HK-2 (cell line): ENCODE data around the gene PIP4K2C.
A peak's percentile ranks its signal among the peaks of the same experiment; 100 is the strongest.
"Not testable (repeated sequence)": the region's sequence is repeated elsewhere in the genome, so short reads cannot be mapped to it uniquely, and the experiment has no call there.

Experiments
- DNase-seq: peaks from one replicate; pipeline ENCODE4 v3.0.0-alpha.2; 2018; ENCODE audit not compliant: unreplicated experiment

Gene PIP4K2C

DNA sequence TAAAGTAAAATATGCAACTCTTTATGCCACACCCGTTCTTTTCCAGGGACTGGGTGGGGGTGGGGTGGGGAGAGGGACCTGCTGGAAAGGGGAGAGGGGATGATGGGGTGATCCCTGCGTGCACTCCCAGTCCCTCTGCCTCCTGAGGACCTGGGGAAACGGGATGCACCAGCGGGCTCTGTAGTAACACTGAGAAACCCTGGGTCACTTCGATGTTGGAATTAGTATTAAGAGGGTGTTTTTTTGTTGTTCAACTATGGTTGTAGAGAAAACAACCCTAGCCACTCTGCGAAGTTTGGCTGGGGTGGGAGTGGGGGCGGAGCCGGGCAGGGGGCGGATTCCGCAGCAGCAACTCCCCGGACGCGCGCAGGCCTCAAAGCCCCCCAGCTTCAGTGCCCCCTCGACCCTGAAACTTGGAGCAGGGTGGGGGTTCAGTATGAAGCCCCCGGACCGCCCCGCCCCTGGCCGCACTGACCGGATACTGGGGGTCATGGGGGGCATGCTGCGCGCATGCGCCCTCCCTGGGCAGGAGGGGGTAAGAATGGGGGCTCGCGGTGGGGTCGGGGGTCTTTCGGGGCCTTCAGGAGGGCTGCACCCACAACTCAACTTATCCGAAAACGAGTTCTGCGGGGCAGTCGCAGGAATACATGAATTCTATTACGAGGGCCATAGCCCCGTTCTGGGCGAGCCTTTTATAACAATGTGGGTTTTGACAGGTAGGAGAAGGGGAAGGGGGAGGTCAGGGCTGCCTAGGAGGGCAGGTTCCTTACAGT lies 19.0 kb downstream of the PIP4K2C start:
- no peak for DNase-seq

DNA sequence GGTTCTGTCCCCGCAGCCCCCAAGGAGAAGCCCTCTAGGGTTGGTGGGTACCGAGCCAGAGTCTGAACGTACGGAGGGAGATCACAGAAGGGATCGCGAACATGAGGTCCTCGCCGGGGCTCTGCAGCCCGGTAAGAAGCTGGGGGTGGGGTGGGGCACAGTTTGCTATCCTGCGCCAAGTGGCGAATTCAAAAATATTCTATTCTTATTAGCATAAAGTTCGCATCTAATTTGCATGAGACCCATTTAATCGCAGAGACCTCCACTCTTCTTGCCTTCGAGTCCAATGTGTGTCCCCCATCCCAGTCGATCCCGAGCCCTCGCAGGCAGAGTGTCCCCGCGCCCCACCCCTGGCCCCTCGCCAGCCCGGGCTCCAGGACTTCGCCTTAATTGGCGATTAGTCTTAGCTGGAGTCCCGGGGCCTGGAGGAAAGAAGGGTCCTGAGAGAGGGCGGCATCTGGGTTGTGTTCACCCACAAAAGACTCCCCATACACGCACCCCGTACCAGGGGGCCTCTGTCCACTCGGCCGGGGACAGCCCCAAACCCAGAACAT lies 19.6 kb downstream of the PIP4K2C start:
- no peak for DNase-seq

- peak; percentile 54 for DNase-seq
These were observed 20.3 kb downstream of the PIP4K2C start, which contains the start of gene ARHGEF25 for GRCh38 chr12:57611108-57611826. Gene ARHGEF25 (plus strand): TSS chr12:57611435. CDS start chr12:57611895, 460 bp downstream.

DNA sequence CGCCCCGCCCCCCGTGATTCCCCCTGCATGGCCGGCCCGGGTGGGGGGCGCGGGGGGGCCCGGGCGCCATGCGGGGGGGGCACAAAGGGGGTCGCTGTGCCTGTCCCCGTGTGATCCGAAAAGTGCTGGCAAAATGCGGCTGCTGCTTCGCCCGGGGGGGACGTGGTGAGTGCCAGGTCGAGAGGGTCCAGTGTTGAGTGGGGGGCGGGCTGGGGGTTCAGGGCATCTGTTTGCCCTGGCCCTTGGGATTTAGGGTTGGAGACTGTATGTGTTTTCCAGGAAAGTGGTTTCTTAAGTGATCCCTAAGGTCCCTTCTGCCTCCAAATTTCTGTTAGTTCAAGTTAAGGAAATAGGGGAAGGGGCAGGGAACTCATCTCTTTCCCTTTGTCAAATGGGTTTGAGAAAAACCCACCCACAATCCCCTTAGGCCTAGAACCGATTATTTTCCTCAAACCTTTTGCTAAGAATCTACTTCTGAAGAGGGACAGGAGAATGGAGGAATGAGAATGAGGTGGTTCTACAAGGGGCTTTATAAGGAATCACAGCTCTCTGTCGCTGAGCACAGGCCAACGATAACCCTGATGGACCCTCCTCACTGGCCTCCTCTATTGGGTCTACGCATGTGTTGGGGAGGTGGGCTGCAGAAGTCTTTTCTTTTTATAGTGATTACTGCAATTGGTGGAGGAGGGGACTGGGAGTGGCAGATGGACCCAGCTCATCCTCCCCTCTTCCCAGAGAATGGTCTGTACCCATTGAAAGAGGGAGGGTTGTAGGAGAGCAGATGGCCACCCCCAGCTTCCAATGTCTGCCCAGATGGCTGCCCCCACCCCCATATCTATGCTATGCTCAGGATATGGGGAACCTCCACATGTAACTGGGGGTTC lies 21.1 kb downstream of the PIP4K2C start:
- no peak for DNase-seq

DNA sequence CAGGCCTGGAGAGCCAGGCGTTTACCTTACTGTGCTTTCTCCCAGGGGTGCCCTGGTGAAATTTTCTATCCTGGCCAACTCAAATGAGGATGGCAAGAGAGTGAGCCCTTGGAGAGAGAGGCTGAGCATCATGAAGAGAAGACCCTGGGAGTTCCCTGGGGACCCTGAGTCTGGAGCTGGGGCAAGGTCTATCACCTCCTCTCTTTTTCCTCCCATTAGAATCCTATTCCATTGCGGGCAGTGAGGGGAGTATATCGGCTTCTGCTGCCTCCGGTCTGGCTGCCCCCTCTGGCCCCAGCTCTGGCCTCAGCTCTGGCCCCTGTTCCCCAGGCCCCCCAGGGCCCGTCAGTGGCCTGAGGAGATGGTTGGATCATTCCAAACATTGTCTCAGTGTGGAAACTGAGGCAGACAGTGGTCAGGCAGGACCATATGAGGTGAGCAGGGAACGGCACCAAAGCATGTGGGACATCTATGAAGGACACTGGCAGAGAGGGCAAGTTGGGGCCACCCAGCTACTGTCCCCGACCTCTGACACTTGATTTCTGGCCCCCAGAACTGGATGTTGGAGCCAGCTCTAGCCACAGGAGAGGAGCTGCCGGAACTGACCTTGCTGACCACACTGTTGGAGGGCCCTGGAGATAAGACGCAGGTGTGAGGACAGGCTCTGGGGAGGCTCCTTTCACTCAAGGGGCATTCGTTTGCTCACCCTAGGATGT lies 21.9 kb downstream of the PIP4K2C start:
- DNase-seq = no peak

DNA sequence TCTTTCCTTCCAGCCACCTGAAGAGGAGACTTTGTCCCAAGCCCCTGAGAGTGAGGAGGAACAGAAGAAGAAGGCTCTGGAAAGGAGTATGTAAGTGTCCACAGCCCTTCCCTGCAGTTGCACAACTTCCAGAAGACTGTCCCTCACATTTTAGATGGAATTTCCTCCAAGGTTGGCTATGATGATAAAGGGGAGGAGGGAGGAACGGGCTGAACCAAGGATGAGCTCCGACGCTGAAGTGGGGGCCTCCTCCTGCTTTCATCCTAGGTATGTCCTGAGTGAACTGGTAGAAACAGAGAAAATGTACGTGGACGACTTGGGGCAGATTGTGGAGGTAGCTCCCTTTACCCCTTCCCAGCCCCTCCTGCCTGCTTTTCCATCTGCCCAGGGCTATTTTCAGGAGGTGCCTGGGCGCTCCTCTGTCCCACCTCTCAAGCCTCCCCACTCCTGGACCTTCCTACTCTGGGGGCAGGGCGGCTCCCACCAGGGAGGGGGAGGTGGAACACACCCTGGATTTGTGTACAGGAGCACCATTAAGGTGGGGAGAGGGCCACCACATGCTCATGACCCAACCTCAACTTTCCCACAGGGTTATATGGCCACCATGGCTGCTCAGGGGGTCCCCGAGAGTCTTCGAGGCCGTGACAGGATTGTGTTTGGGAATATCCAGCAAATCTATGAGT lies 22.6 kb downstream of the PIP4K2C start:
- DNase-seq = no peak

DNA sequence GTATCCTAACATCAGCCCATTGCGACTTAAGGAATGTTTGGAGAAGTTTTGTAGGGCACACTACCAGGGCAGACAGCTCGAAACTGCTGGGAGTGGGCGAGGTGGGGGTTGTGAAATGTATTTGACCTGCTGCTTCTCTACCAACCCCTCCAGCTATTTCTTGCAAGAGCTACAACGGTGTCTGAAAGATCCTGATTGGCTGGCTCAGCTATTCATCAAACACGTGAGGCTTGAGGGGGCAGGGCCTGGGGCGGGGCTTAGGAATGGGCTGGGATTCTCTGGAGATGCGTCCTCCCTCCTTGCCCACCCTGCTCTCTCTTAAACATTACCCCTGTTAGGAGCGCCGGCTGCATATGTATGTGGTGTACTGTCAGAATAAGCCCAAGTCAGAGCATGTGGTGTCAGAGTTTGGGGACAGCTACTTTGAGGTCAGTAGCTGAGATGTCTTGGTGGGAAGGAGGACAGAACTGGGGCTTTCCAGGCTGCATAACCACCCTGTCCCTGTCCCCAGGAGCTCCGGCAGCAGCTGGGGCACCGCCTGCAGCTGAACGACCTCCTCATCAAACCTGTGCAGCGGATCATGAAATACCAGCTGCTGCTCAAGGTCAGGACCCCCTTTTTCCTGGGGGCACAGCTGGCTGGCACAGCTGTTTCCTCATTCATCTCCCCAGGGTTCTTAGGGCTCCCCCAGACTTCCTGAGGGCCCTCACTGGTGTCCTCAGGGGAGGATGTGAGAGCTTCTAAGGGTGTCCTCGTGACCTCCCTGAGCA lies 23.4 kb downstream of the PIP4K2C start:
- no peak for DNase-seq

- no peak for DNase-seq
These were observed 24.0 kb downstream of the PIP4K2C start for GRCh38 chr12:57614948-57615500.

DNA sequence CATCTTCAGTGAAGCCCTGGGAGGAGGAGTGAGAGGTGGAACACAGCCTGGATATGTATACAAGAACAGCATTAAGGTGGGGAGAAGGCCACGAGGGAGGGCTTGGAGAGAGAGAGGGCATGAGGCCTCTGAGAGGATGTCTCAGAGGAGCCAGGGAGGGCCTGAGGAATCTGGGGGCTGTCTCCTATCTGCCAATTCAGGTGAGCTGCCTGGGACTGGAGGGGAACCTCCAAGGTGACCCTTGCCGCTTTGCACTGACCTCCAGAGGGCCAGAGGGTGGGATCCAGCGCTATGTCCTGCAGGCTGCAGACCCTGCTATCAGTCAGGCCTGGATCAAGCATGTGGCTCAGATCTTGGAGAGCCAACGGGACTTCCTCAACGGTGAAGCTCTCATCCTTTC lies 24.6 kb downstream of the PIP4K2C start:
- DNase-seq = no peak

DNA sequence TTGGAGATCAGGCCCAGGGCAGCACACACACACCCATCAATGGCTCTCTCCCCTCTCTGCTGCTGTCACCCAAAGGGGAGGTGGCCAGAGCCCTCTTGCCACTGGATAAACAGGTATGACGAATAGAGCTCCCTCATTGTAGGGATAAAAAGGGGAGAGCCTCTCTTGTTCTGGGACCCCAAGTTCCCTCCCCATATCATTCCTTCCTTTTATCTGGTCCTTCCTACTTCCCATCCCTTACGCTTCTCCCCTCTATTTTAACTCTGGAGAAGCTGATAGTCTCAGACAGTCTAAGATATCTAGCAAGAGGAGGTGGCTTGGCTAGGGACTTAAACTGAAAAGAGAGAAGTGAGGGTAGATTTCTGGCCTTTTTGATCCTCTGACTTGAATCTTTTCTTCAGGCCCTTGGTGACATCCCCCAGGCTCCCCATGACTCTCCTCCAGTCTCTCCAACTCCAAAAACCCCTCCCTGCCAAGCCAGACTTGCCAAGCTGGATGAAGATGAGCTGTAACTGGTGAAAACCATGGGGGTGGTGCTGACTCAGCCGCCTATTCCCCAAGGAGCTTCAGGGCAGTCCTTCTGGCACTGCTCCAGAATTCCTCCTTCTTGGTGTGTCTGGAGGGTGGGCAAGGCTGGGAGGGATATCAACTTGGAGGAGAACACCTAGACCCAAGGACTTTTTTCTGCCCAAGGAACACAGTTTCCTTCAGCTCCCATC lies 25.6 kb downstream of the PIP4K2C start:
- DNase-seq = no peak

DNA sequence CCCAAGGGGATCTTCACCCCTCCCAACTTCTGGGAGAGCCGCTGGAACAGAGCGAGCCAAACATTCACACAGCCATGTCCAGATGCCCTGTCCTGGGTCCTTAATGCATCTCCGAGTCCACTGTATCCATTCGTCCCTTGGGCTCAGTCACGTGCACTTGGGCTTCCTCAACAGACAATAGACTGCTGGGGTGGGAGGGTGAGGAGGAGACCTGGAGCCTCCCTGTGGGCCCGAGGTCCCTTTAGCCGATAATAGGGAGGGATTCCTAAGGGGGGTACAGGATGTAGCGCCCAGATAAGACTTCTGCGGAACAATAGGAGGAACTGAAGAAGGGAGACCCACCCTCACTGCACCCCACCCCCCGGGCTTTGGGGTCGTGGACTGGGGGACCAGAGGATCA lies 26.9 kb downstream of the PIP4K2C start:
- no peak for DNase-seq

- DNase-seq = not testable (repeated sequence)
These were observed 27.4 kb downstream of the PIP4K2C start for GRCh38 chr12:57618431-57618830.

- DNase-seq = no peak
These were observed 28.0 kb downstream of the PIP4K2C start for GRCh38 chr12:57618966-57619433.

DNA sequence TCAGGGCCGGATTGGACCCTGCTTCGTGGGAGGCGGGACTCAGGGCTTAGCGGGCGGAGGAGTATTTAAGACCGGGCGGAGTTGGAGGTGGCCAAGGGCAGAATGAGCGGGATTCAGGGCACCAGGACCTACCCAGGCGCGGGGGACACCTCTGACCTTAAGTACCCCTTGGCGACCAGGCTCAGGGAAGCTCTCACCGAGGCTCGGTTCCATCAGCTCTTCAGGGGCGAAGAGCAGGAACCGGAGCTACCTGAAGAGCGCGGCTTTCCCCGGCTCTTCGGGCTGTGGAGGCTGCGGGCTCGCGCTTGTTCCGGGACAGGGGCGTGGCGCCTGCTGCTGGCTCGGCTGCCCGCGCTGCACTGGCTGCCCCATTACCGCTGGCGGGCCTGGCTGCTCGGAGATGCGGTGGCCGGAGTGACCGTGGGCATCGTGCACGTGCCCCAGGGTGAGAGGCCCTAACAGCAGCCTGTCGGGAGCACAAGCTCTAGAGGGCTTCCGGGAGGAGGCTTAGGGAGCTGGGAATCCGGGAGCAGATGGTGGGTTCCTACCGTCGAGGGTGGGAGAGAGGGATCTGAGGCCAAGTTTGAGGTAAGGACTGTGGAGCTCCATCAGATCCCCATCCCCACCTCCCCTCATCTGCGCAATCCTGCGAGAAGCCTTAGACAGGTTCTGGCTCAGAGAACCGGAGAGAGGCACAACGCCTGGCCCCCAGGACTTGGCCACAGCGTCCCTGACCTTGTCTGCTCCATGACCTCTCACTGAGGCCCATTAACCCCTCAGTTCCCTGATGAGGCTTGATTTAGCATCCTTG lies 28.6 kb downstream of the PIP4K2C start:
- no peak for DNase-seq

- no peak for DNase-seq
These were observed 29.4 kb downstream of the PIP4K2C start for GRCh38 chr12:57620245-57620935.

- no peak for DNase-seq
These were observed 30.0 kb downstream of the PIP4K2C start for GRCh38 chr12:57620936-57621496.
